ENCODE results near the gene PROK1.

- TF ChIP-seq, protein P1, sequence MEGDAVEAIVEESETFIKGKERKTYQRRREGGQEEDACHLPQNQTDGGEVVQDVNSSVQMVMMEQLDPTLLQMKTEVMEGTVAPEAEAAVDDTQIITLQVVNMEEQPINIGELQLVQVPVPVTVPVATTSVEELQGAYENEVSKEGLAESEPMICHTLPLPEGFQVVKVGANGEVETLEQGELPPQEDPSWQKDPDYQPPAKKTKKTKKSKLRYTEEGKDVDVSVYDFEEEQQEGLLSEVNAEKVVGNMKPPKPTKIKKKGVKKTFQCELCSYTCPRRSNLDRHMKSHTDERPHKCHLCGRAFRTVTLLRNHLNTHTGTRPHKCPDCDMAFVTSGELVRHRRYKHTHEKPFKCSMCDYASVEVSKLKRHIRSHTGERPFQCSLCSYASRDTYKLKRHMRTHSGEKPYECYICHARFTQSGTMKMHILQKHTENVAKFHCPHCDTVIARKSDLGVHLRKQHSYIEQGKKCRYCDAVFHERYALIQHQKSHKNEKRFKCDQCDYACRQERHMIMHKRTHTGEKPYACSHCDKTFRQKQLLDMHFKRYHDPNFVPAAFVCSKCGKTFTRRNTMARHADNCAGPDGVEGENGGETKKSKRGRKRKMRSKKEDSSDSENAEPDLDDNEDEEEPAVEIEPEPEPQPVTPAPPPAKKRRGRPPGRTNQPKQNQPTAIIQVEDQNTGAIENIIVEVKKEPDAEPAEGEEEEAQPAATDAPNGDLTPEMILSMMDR (IDR thresholded peaks at IDR 0.05), result no peak
- TF ChIP-seq CEBPB (IDR thresholded peaks at IDR 0.05) (no peak), POLR2A (IDR thresholded peaks at IDR 0.05; ENCODE audit: low read length) (no peak), MAFK (IDR thresholded peaks at IDR 0.05; ENCODE audit: partially characterized antibody) (no peak), HOXB13 (CRISPR knock-in tag; IDR thresholded peaks at IDR 0.05; ENCODE audit: low read depth) (no peak), SREBF2 (IDR thresholded peaks at IDR 0.05) (no peak), BHLHE40 (IDR thresholded peaks at IDR 0.05; ENCODE audit: low read depth, low read length) (no peak), MAX (IDR thresholded peaks at IDR 0.05) (no peak)
- TF ChIP-seq, protein P2, sequence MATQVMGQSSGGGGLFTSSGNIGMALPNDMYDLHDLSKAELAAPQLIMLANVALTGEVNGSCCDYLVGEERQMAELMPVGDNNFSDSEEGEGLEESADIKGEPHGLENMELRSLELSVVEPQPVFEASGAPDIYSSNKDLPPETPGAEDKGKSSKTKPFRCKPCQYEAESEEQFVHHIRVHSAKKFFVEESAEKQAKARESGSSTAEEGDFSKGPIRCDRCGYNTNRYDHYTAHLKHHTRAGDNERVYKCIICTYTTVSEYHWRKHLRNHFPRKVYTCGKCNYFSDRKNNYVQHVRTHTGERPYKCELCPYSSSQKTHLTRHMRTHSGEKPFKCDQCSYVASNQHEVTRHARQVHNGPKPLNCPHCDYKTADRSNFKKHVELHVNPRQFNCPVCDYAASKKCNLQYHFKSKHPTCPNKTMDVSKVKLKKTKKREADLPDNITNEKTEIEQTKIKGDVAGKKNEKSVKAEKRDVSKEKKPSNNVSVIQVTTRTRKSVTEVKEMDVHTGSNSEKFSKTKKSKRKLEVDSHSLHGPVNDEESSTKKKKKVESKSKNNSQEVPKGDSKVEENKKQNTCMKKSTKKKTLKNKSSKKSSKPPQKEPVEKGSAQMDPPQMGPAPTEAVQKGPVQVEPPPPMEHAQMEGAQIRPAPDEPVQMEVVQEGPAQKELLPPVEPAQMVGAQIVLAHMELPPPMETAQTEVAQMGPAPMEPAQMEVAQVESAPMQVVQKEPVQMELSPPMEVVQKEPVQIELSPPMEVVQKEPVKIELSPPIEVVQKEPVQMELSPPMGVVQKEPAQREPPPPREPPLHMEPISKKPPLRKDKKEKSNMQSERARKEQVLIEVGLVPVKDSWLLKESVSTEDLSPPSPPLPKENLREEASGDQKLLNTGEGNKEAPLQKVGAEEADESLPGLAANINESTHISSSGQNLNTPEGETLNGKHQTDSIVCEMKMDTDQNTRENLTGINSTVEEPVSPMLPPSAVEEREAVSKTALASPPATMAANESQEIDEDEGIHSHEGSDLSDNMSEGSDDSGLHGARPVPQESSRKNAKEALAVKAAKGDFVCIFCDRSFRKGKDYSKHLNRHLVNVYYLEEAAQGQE (IDR thresholded peaks at IDR 0.05), result no peak
Measured at GRCh38 chr1:110494522-110495406, 43.8 kb downstream of the PROK1 start.
